GM12891 (cell line): Measurements from ENCODE around the gene ATP11A.

Experiments
- PAX5 ChIP-seq: IDR thresholded peaks from 2 replicates; pipeline ENCODE4 v1.6.1; 2011; ENCODE audit warnings: low read length, moderate library complexity, mild to moderate bottlenecking; ENCODE audit not compliant: insufficient read depth, severe bottlenecking
- POLR2A ChIP-seq: IDR thresholded peaks from 2 replicates; pipeline ENCODE4 v1.6.1; 2011; ENCODE audit warnings: low read depth, low read length, control low read depth
- POLR2AphosphoS5 ChIP-seq: IDR thresholded peaks from 2 replicates; pipeline ENCODE4 v1.6.1; 2011; ENCODE audit warnings: low read depth, low read length, control low read depth
- POU2F2 ChIP-seq: IDR thresholded peaks from 2 replicates; pipeline ENCODE4 v1.6.1; 2011; ENCODE audit warnings: low read depth, mild to moderate bottlenecking, control low read depth, low read length, moderate library complexity
- SPI1 ChIP-seq: IDR thresholded peaks from 2 replicates; pipeline ENCODE4 v1.6.1; 2011; ENCODE audit warnings: low read depth, low read length, control low read depth
- TAF1 ChIP-seq: IDR thresholded peaks from 2 replicates; pipeline ENCODE4 v1.6.1; 2011; ENCODE audit warnings: low read depth, low read length, control low read depth

GRCh38 chr13:112748947-112749735 is 59.3 kb downstream of the ATP11A start:
- TF ChIP-seq POLR2AphosphoS5 (no peak), PAX5 (no peak), POLR2A (no peak), TAF1 (no peak), SPI1 (no peak), POU2F2 (no peak)
